Vagina (tissue), 2 donors: ENCODE results near the gene DUS2. TPM values are rescaled to one million over a fixed set of nuclear protein-coding genes. Genes with fewer than 3 reads are reported as not detected.
"Not testable (repeated sequence)": the region's sequence is repeated elsewhere in the genome, so short reads cannot be mapped to it uniquely, and the experiment has no call there.

Experiments
- DNase-seq, 2 donors: peaks; one replicate each; pipeline ENCODE4 v3.0.0-alpha.2; 2017; ENCODE audit errors: extremely low spot score in 2 of 2
- H3K27ac ChIP-seq: fragments of 200-600 bp; sonication (generic); one replicate; pipeline ENCODE4 v1.5.1; 2019
- H3K27me3 ChIP-seq: fragments of 200-600 bp; sonication (generic); one replicate; pipeline ENCODE4 v1.5.1; 2019
- H3K36me3 ChIP-seq, 2 donors: fragments of 200-600 bp; sonication (generic); one replicate each; pipeline ENCODE4 v1.5.1; 2017 to 2019
- H3K4me1 ChIP-seq: fragments of 200-600 bp; sonication (generic); one replicate; pipeline ENCODE4 v1.5.1; 2019
- H3K4me3 ChIP-seq, 2 donors: fragments of 200-600 bp; sonication (generic); 1 replicate in 1 of 2; 2 replicates in 1 of 2; pipeline ENCODE4 v1.5.1; 2016 to 2019
- H3K9me3 ChIP-seq: fragments of 200-600 bp; sonication (generic); one replicate; pipeline ENCODE4 v1.5.1; 2019
- CTCF ChIP-seq, 3 experiments: fragments of 450-650 bp in 2 of 3; fragments of 200-600 bp in 1 of 3; sonication (generic) in 1 of 3; IDR thresholded peaks; one replicate each; pipeline ENCODE4 v1.5.1; 2017 to 2019; ENCODE audit warnings: antibody characterized with exemption in 3 of 3, mild to moderate bottlenecking in 2 of 3, moderate library complexity in 2 of 3
- POLR2A ChIP-seq, 2 donors: fragments of 450-650 bp; IDR thresholded peaks; one replicate each; pipeline ENCODE4 v1.6.1; 2017; ENCODE audit warnings: antibody characterized with exemption in 2 of 2, mild to moderate bottlenecking in 2 of 2, moderate library complexity in 2 of 2
- POLR2AphosphoS5 ChIP-seq, 2 donors: sonication (generic); formaldehyde crosslinking; IDR thresholded peaks; one replicate each; pipeline ENCODE4 v1.9.0; 2017; ENCODE audit warnings: antibody characterized with exemption in 2 of 2, mild to moderate bottlenecking in 2 of 2, low read depth in 1 of 2; ENCODE audit not compliant: insufficient read depth in 1 of 2
- intact Hi-C: fragments of 100-400 bp; cut with DNase I; formaldehyde crosslinking; loops from one replicate; pipeline ENCODE4 v1.15.1; 2023
- total RNA-seq: library from RNA; depleted of rRNA; stranded (reverse); fragments of >200 nt; gene quantifications from one replicate; pipeline ENCODE4 v1.2.3, GENCODE V29; 2016

The DUS2 gene
- total RNA-seq, 1 donor from 2014 or later: 11.5 TPM

GRCh38 chr16:68113765-68114240 is 90.7 kb downstream of the DUS2 start:
- no peak overlapping the region for H3K27ac ChIP-seq
- H3K36me3 ChIP-seq: no peaks in the 10 kb centered on the region
- no peaks in the 10 kb centered on the region for H3K27me3 ChIP-seq
- no peak overlapping the region for H3K4me3 ChIP-seq
- no peak for DNase-seq
- TF ChIP-seq CTCF (IDR thresholded peaks at IDR 0.05): no peak
- TF ChIP-seq POLR2AphosphoS5 (IDR thresholded peaks at IDR 0.05; ENCODE audit: insufficient read depth in 1 of 2, low read depth in 1 of 2): no peak
- TF ChIP-seq POLR2A (IDR thresholded peaks at IDR 0.05): no peak
- intact Hi-C loops: no loop called here
- H3K4me1 ChIP-seq: peaks cover 17% of the 10 kb centered on the region
- H3K9me3 ChIP-seq: no peaks in the 10 kb centered on the region

- H3K9me3 ChIP-seq, intact Hi-C loops, H3K4me3 ChIP-seq, H3K27me3 ChIP-seq, H3K27ac ChIP-seq, DNase-seq, H3K36me3 ChIP-seq: not testable (repeated sequence)
- peaks cover 17% of the 10 kb centered on the region for H3K4me1 ChIP-seq
Measured at GRCh38 chr16:68114939-68115338, 91.9 kb downstream of the DUS2 start.

- Histone ChIP-seq H3K4me1 (peaks cover 17% of the 10 kb centered on the region), H3K4me3 (no peak overlapping the region), H3K36me3 (no peaks in the 10 kb centered on the region), H3K27me3 (no peaks in the 10 kb centered on the region), H3K27ac (no peak overlapping the region), H3K9me3 (no peaks in the 10 kb centered on the region)
- no peak for TF ChIP-seq CTCF (IDR thresholded peaks at IDR 0.05)
- no peak for TF ChIP-seq POLR2AphosphoS5 (IDR thresholded peaks at IDR 0.05; ENCODE audit: insufficient read depth in 1 of 2, low read depth in 1 of 2)
- no peak for TF ChIP-seq POLR2A (IDR thresholded peaks at IDR 0.05)
- no peak for DNase-seq
- intact Hi-C loops: no loop called here
Measured at GRCh38 chr16:68115851-68116250, 92.8 kb downstream of the DUS2 start.

GRCh38 chr16:68116256-68116867 is 93.3 kb downstream of the DUS2 start:
- Histone ChIP-seq H3K27me3 (no peaks in the 10 kb centered on the region), H3K4me1 (peaks cover 17% of the 10 kb centered on the region), H3K36me3 (no peaks in the 10 kb centered on the region), H3K9me3 (no peaks in the 10 kb centered on the region), H3K27ac (no peak overlapping the region), H3K4me3 (no peak overlapping the region)
- TF ChIP-seq POLR2AphosphoS5 (IDR thresholded peaks at IDR 0.05; ENCODE audit: insufficient read depth in 1 of 2, low read depth in 1 of 2) (no peak), CTCF (IDR thresholded peaks at IDR 0.05) (no peak), POLR2A (IDR thresholded peaks at IDR 0.05) (no peak)
- no peak for DNase-seq
- intact Hi-C loops: no loop called here

GRCh38 chr16:68117884-68118283 is 94.8 kb downstream of the DUS2 start:
- H3K27me3 ChIP-seq: no peaks in the 10 kb centered on the region
- H3K36me3 ChIP-seq: no peaks in the 10 kb centered on the region
- TF ChIP-seq CTCF (IDR thresholded peaks at IDR 0.05) (no peak), POLR2AphosphoS5 (IDR thresholded peaks at IDR 0.05; ENCODE audit: insufficient read depth in 1 of 2, low read depth in 1 of 2) (no peak), POLR2A (IDR thresholded peaks at IDR 0.05) (no peak)
- DNase-seq: no peak
- H3K4me1 ChIP-seq: peaks cover 17% of the 10 kb centered on the region
- no peaks in the 10 kb centered on the region for H3K9me3 ChIP-seq
- H3K4me3 ChIP-seq: no peak overlapping the region
- H3K27ac ChIP-seq: no peak overlapping the region
- intact Hi-C loops: no loop called here

- H3K9me3 ChIP-seq, H3K36me3 ChIP-seq, intact Hi-C loops, H3K27me3 ChIP-seq, DNase-seq, H3K27ac ChIP-seq, H3K4me3 ChIP-seq: not testable (repeated sequence)
- H3K4me1 ChIP-seq: peaks cover 17% of the 10 kb centered on the region
Measured at GRCh38 chr16:68118954-68119353, 95.9 kb downstream of the DUS2 start.

GRCh38 chr16:68120496-68120895 is 97.4 kb downstream of the DUS2 start:
- H3K4me1 ChIP-seq: peaks cover 17% of the 10 kb centered on the region
- DNase-seq, H3K9me3 ChIP-seq, H3K27me3 ChIP-seq, intact Hi-C loops, H3K4me3 ChIP-seq, H3K36me3 ChIP-seq, H3K27ac ChIP-seq: not testable (repeated sequence)
